PC-9 (cell line): Measurements from ENCODE around the gene CLDN14. TPM values are rescaled to one million over a fixed set of nuclear protein-coding genes. Genes with fewer than 3 reads are reported as not detected.

Source experiments
- BruUV-seq: library from RNA; stranded (reverse); fragments of 400-500 nt; replicated peaks from 2 replicates; lab custom pipeline; 2021; lab: Mats Ljungman, UMichigan
- CTCF ChIA-PET: fragments of 300-600 bp; sonication (Branson Sonifier 250); formaldehyde crosslinking; loops from one replicate; lab custom pipeline; 2022; ENCODE audit warnings: antibody characterized with exemption; lab: Charles Lee
- POLR2A ChIA-PET: fragments of 300-600 bp; sonication (Branson Sonifier 250); formaldehyde crosslinking; loops from one replicate; lab custom pipeline; 2022; ENCODE audit warnings: antibody characterized with exemption; ENCODE audit not compliant: unreplicated experiment; lab: Charles Lee
- DNase-seq, 2 experiments: peaks; one replicate each; pipeline versions ENCODE4 v3.0.0 to v3.0.0-alpha.2; 2015 to 2022; ENCODE audit warnings: mixed read lengths in 1 of 2
- H2AFZ ChIP-seq: fragments of 200-600 bp; sonication (generic); 2 replicates; pipeline ENCODE4 v1.8.1; 2017; ENCODE audit warnings: antibody characterized with exemption
- H3F3A ChIP-seq: fragments of 200-600 bp; sonication (generic); 2 replicates; pipeline ENCODE4 v1.8.1; 2017; ENCODE audit warnings: antibody characterized with exemption, mild to moderate bottlenecking, low read depth; ENCODE audit not compliant: insufficient read depth
- H3K27ac ChIP-seq: fragments of 200-600 bp; sonication (generic); 2 replicates; pipeline ENCODE4 v1.6.1; 2016; ENCODE audit warnings: mixed run types
- H3K27me3 ChIP-seq: fragments of 200-600 bp; sonication (generic); 2 replicates; pipeline ENCODE4 v1.6.1; 2016; ENCODE audit warnings: low read depth, mixed run types; ENCODE audit not compliant: insufficient read depth
- H3K36me3 ChIP-seq: fragments of 200-600 bp; sonication (generic); 2 replicates; pipeline ENCODE4 v1.6.1; 2016; ENCODE audit warnings: low read depth, mixed run types
- H3K4me1 ChIP-seq: fragments of 200-600 bp; sonication (generic); replicated peaks from 2 replicates; pipeline ENCODE4 v1.6.1; 2016; ENCODE audit warnings: mixed run types; ENCODE audit not compliant: insufficient read depth
- H3K4me2 ChIP-seq: fragments of 200-600 bp; sonication (generic); 2 replicates; pipeline ENCODE4 v1.6.1; 2017; ENCODE audit warnings: mixed run types
- H3K4me3 ChIP-seq: fragments of 200-600 bp; sonication (generic); 2 replicates; pipeline ENCODE4 v1.6.1; 2016; ENCODE audit warnings: mixed run types
- H3K79me2 ChIP-seq: fragments of 200-600 bp; sonication (generic); 2 replicates; pipeline ENCODE4 v1.6.1; 2017; ENCODE audit warnings: low read depth, mixed run types
- H3K9me2 ChIP-seq: fragments of 200-600 bp; sonication (generic); 2 replicates; pipeline ENCODE4 v1.8.1; 2017; ENCODE audit warnings: mild to moderate bottlenecking; ENCODE audit not compliant: insufficient read depth
- H3K9me3 ChIP-seq: fragments of 200-600 bp; sonication (generic); 2 replicates; pipeline ENCODE4 v1.8.1; 2016; ENCODE audit warnings: low read depth; ENCODE audit not compliant: insufficient read depth
- H4K20me1 ChIP-seq: fragments of 200-600 bp; sonication (generic); 2 replicates; pipeline ENCODE4 v1.8.1; 2017; ENCODE audit not compliant: insufficient read depth
- CTCF ChIP-seq: fragments of 200-600 bp; sonication (generic); conservative IDR thresholded peaks from 2 replicates; pipeline ENCODE4 v1.6.1; 2017; ENCODE audit warnings: mixed run types, antibody characterized with exemption, mild to moderate bottlenecking, moderate library complexity
- EZH2 ChIP-seq: fragments of 200-600 bp; sonication (generic); IDR thresholded peaks from 2 replicates; pipeline ENCODE4 v1.8.0; 2017; ENCODE audit warnings: antibody characterized with exemption, low read depth
- intact Hi-C: fragments of 100-400 bp; cut with micrococcal nuclease; formaldehyde crosslinking; loops from one replicate; pipeline ENCODE4 v1.10.0; 2022; ENCODE audit not compliant: unreplicated experiment
- total RNA-seq: library from RNA; stranded (reverse); gene quantifications from 2 replicates; pipeline ENCODE4 v1.2.3, GENCODE V29; 2021

CLDN14 gene
- total RNA-seq, 1 experiment from 2014 or later = not detected

- TF ChIP-seq EZH2 (no peak), CTCF (no peak)
- Histone ChIP-seq H3K4me3 (no peak overlapping the region), H3K9me3 (no peaks in the 10 kb centered on the region), H3K9me2 (no peaks in the 10 kb centered on the region), H3K36me3 (no peaks in the 10 kb centered on the region), H3K4me2 (no peak overlapping the region), H3K79me2 (no peaks in the 10 kb centered on the region), H3K27ac (no peak overlapping the region), H3F3A (no peaks in the 10 kb centered on the region), H3K4me1 (no peaks in the 10 kb centered on the region), H2AFZ (no peak overlapping the region), H4K20me1 (no peaks in the 10 kb centered on the region), H3K27me3 (no peaks in the 10 kb centered on the region)
- no TSS peak for BruUV-seq
- intact Hi-C loops = no loop called here
- POLR2A ChIA-PET = no interaction called here
- DNase-seq = no peak
- CTCF ChIA-PET = no interaction called here
These were observed 18.5 kb downstream of the CLDN14 start for GRCh38 chr21:36461277-36461917.

- POLR2A ChIA-PET = no interaction called here
- no peaks in the 10 kb centered on the region for H3F3A ChIP-seq
- no peak overlapping the region for H2AFZ ChIP-seq
- TF ChIP-seq CTCF (no peak), EZH2 (no peak)
- intact Hi-C loops = no loop called here
- H3K4me3 ChIP-seq = no peak overlapping the region
- no peaks in the 10 kb centered on the region for H4K20me1 ChIP-seq
- no peak overlapping the region for H3K4me2 ChIP-seq
- no peak for DNase-seq
- no peaks in the 10 kb centered on the region for H3K9me3 ChIP-seq
- CTCF ChIA-PET = no interaction called here
- no peaks in the 10 kb centered on the region for H3K79me2 ChIP-seq
- no peaks in the 10 kb centered on the region for H3K36me3 ChIP-seq
- no peaks in the 10 kb centered on the region for H3K27me3 ChIP-seq
- H3K27ac ChIP-seq = no peak overlapping the region
- BruUV-seq = no TSS peak
- no peaks in the 10 kb centered on the region for H3K4me1 ChIP-seq
- H3K9me2 ChIP-seq = no peaks in the 10 kb centered on the region
These were observed 19.1 kb downstream of the CLDN14 start for GRCh38 chr21:36460866-36461265.

GRCh38 chr21:36459098-36459497 is 20.8 kb downstream of the CLDN14 start:
- DNase-seq = no peak
- no TSS peak for BruUV-seq
- Histone ChIP-seq H3K27me3 (no peaks in the 10 kb centered on the region), H3K9me3 (no peaks in the 10 kb centered on the region), H2AFZ (no peak overlapping the region), H4K20me1 (no peaks in the 10 kb centered on the region), H3F3A (no peaks in the 10 kb centered on the region), H3K27ac (no peak overlapping the region), H3K9me2 (no peaks in the 10 kb centered on the region), H3K36me3 (no peaks in the 10 kb centered on the region), H3K4me2 (no peak overlapping the region), H3K79me2 (no peaks in the 10 kb centered on the region), H3K4me1 (no peaks in the 10 kb centered on the region), H3K4me3 (no peak overlapping the region)
- ChIA-PET CTCF (interaction anchor here (0.6 kb wide), 1 partner anchor 20 kb away, joined by 4 read pairs; no protein-coding TSS in a partner anchor), POLR2A (no interaction called here)
- TF ChIP-seq EZH2 (no peak), CTCF (no peak)
- intact Hi-C loops = no loop called here
